ENCODE results near the gene GALNT18.

Gene GALNT18

GRCh38 chr11:11611381-11611780, 10.4 kb downstream of the GALNT18 start:
- DNase-seq: no peak
- no peaks in the 10 kb centered on the region for H3K9me3 ChIP-seq (replicated peaks; ENCODE audit: insufficient read depth, low read length)
- H3F3A ChIP-seq (ENCODE audit: insufficient read depth, low read length): no peaks in the 10 kb centered on the region
- no peak overlapping the region for H3K4me3 ChIP-seq (ENCODE audit: low read length)
- no peak overlapping the region for H3K4me2 ChIP-seq (ENCODE audit: low read depth, low read length)
- no peaks in the 10 kb centered on the region for H3K36me3 ChIP-seq (replicated peaks; ENCODE audit: insufficient read depth, low read length)
- TF ChIP-seq CTCF (IDR thresholded peaks at IDR 0.05; ENCODE audit: low read length) (no peak), EZH2phosphoT487 (IDR thresholded peaks at IDR 0.05; ENCODE audit: low read length) (no peak), EZH2 (optimal IDR thresholded peaks at IDR 0.05; ENCODE audit: low read depth, low read length) (no peak)
- H3K27ac ChIP-seq (ENCODE audit: low read length): no peak overlapping the region
- H3K27me3 ChIP-seq (replicated peaks; ENCODE audit: insufficient read depth, low read length): no peaks in the 10 kb centered on the region
- no peaks in the 10 kb centered on the region for H3K4me1 ChIP-seq (ENCODE audit: low read length)
- H4K20me1 ChIP-seq (ENCODE audit: insufficient read depth, low read length): no peaks in the 10 kb centered on the region
- H3K79me2 ChIP-seq (ENCODE audit: low read length): no peaks in the 10 kb centered on the region
- H3K9ac ChIP-seq (ENCODE audit: low read length): no peak overlapping the region
- no peaks in the 10 kb centered on the region for H3K9me2 ChIP-seq (replicated peaks; ENCODE audit: insufficient read depth, low read length)
- no peak overlapping the region for H2AFZ ChIP-seq (ENCODE audit: low read length)

- H4K20me1 ChIP-seq (ENCODE audit: insufficient read depth, low read length): no peaks in the 10 kb centered on the region
Measured at GRCh38 chr11:11608783-11609232, 13.0 kb downstream of the GALNT18 start.

GRCh38 chr11:11607772-11608171, 14.0 kb downstream of the GALNT18 start:
- no peak for DNase-seq

More at GRCh38 chr11:11608783-11609232, 13.0 kb downstream of the GALNT18 start:
- Histone ChIP-seq H3K27ac (ENCODE audit: low read length) (no peak overlapping the region), H3K4me1 (ENCODE audit: low read length) (no peaks in the 10 kb centered on the region), H3K9me2 (replicated peaks; ENCODE audit: insufficient read depth, low read length) (no peaks in the 10 kb centered on the region), H2AFZ (ENCODE audit: low read length) (no peak overlapping the region), H3K9me3 (replicated peaks; ENCODE audit: insufficient read depth, low read length) (no peaks in the 10 kb centered on the region), H3K79me2 (ENCODE audit: low read length) (no peaks in the 10 kb centered on the region), H3K9ac (ENCODE audit: low read length) (no peak overlapping the region), H3K27me3 (replicated peaks; ENCODE audit: insufficient read depth, low read length) (no peaks in the 10 kb centered on the region), H3K36me3 (replicated peaks; ENCODE audit: insufficient read depth, low read length) (no peaks in the 10 kb centered on the region), H3K4me2 (ENCODE audit: low read depth, low read length) (no peak overlapping the region), H3K4me3 (ENCODE audit: low read length) (no peak overlapping the region), H3F3A (ENCODE audit: insufficient read depth, low read length) (no peaks in the 10 kb centered on the region)
- TF ChIP-seq EZH2phosphoT487 (IDR thresholded peaks at IDR 0.05; ENCODE audit: low read length) (no peak), CTCF (IDR thresholded peaks at IDR 0.05; ENCODE audit: low read length) (no peak), EZH2 (optimal IDR thresholded peaks at IDR 0.05; ENCODE audit: low read depth, low read length) (no peak)
- peak; percentile 26 for DNase-seq

More at GRCh38 chr11:11607772-11608171, 14.0 kb downstream of the GALNT18 start:
- no peak overlapping the region for H3K9ac ChIP-seq (ENCODE audit: low read length)
- H3K4me2 ChIP-seq (ENCODE audit: low read depth, low read length): no peak overlapping the region
- H3K4me3 ChIP-seq (ENCODE audit: low read length): no peak overlapping the region
- TF ChIP-seq EZH2phosphoT487 (IDR thresholded peaks at IDR 0.05; ENCODE audit: low read length): no peak
- TF ChIP-seq CTCF (IDR thresholded peaks at IDR 0.05; ENCODE audit: low read length): no peak
- no peak for TF ChIP-seq EZH2 (optimal IDR thresholded peaks at IDR 0.05; ENCODE audit: low read depth, low read length)
- H3K4me1 ChIP-seq (ENCODE audit: low read length): no peaks in the 10 kb centered on the region
- H3K27me3 ChIP-seq (replicated peaks; ENCODE audit: insufficient read depth, low read length): no peaks in the 10 kb centered on the region
- no peaks in the 10 kb centered on the region for H3K36me3 ChIP-seq (replicated peaks; ENCODE audit: insufficient read depth, low read length)
- no peaks in the 10 kb centered on the region for H4K20me1 ChIP-seq (ENCODE audit: insufficient read depth, low read length)
- H3F3A ChIP-seq (ENCODE audit: insufficient read depth, low read length): no peaks in the 10 kb centered on the region
- no peaks in the 10 kb centered on the region for H3K9me2 ChIP-seq (replicated peaks; ENCODE audit: insufficient read depth, low read length)
- no peaks in the 10 kb centered on the region for H3K9me3 ChIP-seq (replicated peaks; ENCODE audit: insufficient read depth, low read length)
- no peaks in the 10 kb centered on the region for H3K79me2 ChIP-seq (ENCODE audit: low read length)
- H3K27ac ChIP-seq (ENCODE audit: low read length): no peak overlapping the region
- H2AFZ ChIP-seq (ENCODE audit: low read length): no peak overlapping the region
